Subcutaneous adipose tissue (tissue), 4 donors: ENCODE measurements around the gene ZNF358. TPM values are rescaled to one million over a fixed set of nuclear protein-coding genes. Genes with fewer than 3 reads are reported as not detected.

Experiments
- total RNA-seq, 4 donors: library from RNA; depleted of rRNA; stranded (reverse); fragments of >200 nt; gene quantifications; one replicate each; pipeline ENCODE4 v1.1.0, GENCODE V29; 2016
- TF ChIP-seq, protein P1 (sequence below): fragments of 450-650 bp; IDR thresholded peaks from one replicate; pipeline ENCODE4 v1.5.1; 2016; ENCODE audit warnings: low read depth, mild to moderate bottlenecking, control low read depth, antibody characterized with exemption, moderate library complexity

ZNF358 gene
- 10 to 100 TPM; 39.8 to 88.7 (median 46.7) TPM for total RNA-seq

DNA sequence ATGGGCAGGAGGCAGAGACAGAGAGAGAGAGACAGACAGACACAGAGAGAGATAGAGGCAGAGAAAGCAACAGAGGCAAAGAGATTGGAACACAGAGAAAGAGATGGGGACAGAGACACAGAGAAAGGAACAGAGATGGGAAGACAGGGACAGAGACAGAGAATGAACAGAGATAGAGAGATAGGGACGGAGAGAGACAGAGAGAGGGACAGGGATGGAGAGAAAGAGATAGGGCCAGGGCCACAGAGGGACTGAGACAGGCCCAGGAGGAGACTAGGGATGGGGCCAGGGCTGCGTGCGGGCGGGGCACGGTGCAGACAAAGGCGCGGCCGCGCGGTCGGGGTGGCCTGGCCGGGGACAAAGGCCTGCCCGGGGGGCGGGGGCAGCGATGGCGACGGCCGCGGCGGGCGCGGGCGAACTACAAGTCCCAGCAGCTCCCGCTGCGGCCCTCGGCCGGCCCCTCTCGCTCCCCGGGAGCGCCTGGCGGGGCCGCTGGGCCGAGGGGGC is at the start of gene ZNF358:
Gene ZNF358, plus strand, starts transcription at position 459 of the 507 bp plus-strand sequence. CDS start 3,140 bp downstream, outside the sequence.
- TF ChIP-seq, protein P1, sequence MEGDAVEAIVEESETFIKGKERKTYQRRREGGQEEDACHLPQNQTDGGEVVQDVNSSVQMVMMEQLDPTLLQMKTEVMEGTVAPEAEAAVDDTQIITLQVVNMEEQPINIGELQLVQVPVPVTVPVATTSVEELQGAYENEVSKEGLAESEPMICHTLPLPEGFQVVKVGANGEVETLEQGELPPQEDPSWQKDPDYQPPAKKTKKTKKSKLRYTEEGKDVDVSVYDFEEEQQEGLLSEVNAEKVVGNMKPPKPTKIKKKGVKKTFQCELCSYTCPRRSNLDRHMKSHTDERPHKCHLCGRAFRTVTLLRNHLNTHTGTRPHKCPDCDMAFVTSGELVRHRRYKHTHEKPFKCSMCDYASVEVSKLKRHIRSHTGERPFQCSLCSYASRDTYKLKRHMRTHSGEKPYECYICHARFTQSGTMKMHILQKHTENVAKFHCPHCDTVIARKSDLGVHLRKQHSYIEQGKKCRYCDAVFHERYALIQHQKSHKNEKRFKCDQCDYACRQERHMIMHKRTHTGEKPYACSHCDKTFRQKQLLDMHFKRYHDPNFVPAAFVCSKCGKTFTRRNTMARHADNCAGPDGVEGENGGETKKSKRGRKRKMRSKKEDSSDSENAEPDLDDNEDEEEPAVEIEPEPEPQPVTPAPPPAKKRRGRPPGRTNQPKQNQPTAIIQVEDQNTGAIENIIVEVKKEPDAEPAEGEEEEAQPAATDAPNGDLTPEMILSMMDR, result no peak

DNA sequence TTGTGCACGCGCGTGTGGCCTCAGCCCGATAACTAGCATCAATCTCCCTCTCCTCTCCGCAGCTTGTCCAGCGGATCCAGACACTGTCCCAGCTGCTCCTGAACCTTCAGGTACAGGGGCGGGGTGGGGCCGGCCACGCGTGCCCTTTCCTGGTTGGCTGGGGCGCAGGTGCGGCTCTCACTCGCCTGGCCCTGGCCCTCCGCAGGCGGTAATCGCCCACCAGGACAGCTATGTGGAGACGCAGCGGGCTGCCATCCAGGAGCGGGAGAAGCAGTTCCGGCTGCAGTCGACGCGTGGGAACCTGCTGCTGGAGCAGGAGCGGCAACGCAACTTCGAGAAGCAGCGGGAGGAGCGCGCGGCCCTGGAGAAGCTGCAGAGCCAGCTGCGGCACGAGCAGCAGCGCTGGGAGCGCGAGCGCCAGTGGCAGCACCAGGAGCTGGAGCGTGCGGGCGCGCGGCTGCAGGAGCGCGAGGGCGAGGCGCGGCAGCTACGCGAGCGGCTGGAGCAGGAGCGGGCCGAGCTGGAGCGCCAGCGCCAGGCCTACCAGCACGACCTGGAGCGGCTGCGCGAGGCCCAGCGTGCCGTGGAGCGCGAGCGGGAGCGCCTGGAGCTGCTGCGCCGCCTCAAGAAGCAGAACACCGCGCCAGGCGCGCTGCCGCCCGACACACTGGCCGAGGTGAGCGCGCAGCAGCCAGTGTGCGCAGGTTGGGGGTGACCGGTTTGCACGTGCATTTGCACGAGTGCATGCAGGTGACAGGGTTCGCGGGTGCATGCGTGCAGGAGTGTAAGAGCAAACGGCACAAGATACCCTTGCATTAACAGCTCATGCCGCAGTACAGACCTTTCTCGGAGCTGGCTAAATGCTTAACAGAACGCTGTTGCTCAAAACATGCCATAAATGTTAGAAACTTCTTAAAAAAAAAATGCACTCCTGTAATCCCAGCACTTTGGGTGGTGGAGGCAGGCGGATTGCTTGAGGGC is 48.6 kb upstream of the ZNF358 start:
- TF ChIP-seq, protein P1, result no peak

DNA sequence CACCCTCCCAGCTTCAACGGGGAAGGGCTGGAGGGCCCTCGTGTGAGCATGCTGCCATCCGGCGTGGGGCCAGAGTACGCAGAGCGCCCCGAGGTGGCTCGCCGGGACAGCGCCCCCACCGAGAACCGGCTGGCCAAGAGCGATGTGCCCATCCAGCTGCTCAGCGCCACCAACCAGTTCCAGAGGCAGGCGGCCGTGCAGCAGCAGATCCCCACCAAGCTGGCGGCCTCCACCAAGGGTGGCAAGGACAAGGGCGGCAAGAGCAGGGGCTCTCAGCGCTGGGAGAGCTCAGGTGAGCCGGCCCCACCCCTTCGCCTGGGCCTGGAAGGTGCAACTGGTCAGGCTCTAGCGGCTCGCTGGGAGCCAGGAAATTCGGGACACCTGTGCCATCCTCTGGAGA is 47.1 kb upstream of the ZNF358 start:
- TF ChIP-seq, protein P1, result no peak

DNA sequence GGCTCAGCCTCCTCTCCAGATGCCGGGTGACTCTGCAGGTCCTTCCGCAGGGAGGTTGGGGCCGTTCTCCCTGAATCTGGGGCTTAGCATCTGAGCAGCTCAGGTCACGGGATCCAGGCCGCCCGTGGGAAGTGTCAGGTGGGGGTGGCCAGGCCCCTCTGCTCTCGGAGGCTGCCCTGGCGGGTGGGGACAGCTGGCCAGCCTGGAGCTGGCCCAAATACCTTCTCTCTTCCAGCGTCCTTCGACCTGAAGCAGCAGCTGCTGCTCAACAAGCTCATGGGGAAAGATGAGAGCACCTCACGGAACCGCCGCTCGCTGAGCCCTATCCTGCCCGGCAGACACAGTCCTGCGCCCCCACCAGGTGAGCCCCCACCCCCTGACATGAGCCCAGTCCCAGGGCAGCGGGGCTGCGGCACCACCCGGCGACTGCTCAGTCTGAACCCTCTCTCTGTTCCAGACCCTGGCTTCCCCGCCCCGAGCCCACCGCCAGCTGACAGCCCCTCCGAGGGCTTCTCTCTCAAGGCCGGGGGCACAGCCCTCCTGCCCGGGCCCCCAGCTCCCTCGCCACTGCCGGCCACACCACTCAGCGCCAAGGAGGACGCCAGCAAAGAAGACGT is 46.1 kb upstream of the ZNF358 start:
- TF ChIP-seq, protein P1, result no peak

DNA sequence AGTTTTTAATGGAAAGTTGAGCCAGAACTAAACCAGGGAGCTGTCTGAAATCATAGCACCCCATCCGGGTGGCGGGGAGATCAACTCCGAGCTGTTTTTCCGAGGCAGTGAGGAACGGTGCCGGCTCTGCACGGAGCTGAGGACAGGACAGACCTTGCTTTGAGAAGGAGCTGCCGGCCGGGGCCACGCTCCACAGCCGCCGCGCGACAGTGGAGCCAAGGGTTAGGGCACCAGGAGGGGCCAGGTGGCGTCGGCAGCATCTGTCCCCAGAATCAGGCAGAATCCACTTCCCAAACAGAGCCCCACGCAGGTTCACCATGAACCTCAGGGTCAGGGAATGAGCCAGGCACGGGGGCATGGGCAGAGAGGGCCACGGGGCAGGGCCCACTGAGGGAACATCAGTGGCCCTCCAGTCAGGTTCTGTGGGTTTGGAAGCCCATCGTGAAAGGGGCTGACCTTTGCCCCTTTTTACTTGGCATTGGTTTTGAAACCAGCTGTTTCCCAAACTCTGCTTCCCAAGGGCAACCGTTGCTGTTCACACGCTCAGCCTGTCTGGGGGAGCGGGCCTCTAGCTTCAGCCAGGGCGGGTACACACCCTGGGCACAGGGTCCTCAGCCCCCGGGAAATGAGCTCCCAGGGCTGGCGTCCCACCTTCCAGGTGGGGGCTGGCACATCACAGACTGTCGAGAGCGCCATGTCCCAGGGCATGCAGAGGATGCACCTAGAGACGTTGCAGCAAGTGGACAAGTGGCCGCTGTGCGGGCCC is 45.2 kb upstream of the ZNF358 start:
- TF ChIP-seq, protein P1, result no peak

DNA sequence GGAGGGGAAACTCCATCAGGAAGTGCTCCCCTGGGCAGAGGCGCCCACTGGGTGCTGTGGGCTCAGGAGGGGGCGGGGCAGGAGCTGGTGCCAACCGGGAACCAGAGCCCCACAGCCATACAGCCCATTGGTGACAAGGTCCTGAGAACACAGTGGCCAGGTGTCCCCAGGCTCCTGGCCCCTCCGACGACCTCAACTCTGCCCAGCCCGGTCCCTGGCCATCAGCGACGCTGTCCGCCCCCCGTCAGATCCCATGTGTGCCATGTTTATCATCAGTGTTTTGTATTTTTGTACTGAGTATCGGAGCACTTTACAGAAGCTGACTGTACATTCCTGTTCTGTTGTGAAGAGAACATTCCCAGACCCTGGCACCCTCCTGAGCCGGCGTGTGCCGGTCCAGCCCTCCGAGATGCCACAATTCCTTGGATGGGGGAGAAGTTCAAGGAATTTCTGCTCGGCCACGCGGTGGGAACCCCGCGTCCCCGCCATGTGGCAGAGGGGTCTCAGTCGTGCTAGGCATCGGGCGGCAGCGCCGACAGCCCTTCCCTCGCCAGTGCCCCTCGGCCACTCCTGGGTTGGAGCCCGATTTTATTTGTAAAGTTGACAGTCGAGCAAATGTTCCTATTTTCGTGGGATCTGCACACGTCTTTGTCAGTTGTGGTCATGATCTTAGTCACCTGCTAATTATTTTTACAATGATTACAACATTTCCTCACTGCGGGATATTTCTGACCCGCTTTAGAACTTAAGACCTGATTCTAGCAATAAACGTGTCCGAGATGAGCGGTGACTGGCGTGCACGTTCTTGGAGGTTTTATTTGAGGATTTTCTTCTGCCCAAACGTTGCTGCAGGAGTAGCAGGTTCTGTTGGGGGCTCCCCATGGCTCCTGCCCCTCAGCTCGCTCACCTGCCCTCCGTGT is 43.9 kb upstream of the ZNF358 start:
- TF ChIP-seq, protein P1, result no peak
